Measurements from ENCODE around the gene SMIM3. TPM values are rescaled to one million over a fixed set of nuclear protein-coding genes. Genes with fewer than 3 reads are reported as not detected.

Gene SMIM3
- total and polyA plus RNA-seq, 2 of the 4 experiments (the other 2 are of a cell fraction): 37.5 to 53.4 TPM

DNA sequence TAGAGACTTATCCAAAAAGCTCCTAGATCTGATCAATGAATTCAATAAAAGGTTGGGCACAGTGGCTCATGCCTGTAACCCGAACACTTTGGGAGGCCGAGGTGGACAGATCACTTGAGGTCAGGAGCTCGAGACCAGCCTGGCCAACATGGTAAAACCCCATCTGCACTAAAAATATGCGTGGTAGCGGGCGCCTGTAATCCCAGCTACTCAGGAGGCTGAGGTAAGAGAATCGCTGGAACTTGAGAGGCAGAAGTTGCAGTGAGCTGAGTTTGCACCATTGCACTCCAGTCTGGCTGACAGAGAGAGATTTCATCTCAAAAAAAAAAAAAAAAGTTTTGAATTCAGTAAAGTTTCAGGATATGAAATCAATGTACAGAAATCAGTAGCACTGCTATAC lies 39.7 kb upstream of the SMIM3 start:
- Histone ChIP-seq H3K4ac (ENCODE audit: low read depth, low read length) (no peak overlapping the region), H3K79me1 (ENCODE audit: low read depth in 1 of 2, low read length in 2 of 2) (peaks cover 20 to 35% of the 10 kb centered on the region in 2 experiments), H3K4me3 (ENCODE audit: insufficient read depth, low read depth, low read length) (no peak overlapping the region), H2AFZ (replicated peaks; ENCODE audit: low read length, poor library complexity) (no peak overlapping the region), H4K8ac (ENCODE audit: low read depth in 2 of 2, low read length in 2 of 2) (no peak overlapping the region), H3K56ac (ENCODE audit: extremely low read depth, insufficient read depth, low read length) (no peak overlapping the region), H2AK9ac (replicated peaks; ENCODE audit: low read depth, low read length, poor library complexity) (no peak overlapping the region), H2BK20ac (ENCODE audit: low read depth, low read length) (no peak overlapping the region), H3K27me3 (ENCODE audit: control insufficient read depth, insufficient read depth, low read length) (no peaks in the 10 kb centered on the region), H3K9me3 (ENCODE audit: control insufficient read depth, insufficient read depth, low read length) (peaks cover 4% of the 10 kb centered on the region; the same call in 1 of the 2 replicates), H3K4me2 (ENCODE audit: low read depth, low read length) (no peak overlapping the region), H2AK5ac (ENCODE audit: low read depth, low read length) (no peak overlapping the region), H2BK15ac (ENCODE audit: low read depth, low read length) (no peak overlapping the region), H2BK120ac (ENCODE audit: low read depth, low read length) (no peak overlapping the region), H4K5ac (ENCODE audit: low read depth, low read length) (no peak overlapping the region), H3K27ac (ENCODE audit: insufficient read depth, low read length) (no peak overlapping the region), H3K18ac (ENCODE audit: low read depth, low read length) (no peak overlapping the region), H3K36me3 (ENCODE audit: control insufficient read depth, insufficient read depth, low read length) (peaks cover 18% of the 10 kb centered on the region), H2BK5ac (ENCODE audit: low read depth, low read length, poor library complexity, severe bottlenecking) (no peak overlapping the region), H3K4me1 (ENCODE audit: control insufficient read depth, insufficient read depth, low read length) (no peaks in the 10 kb centered on the region), H3K14ac (replicated peaks; ENCODE audit: low read depth, low read length) (no peak overlapping the region), H3K9me1 (ENCODE audit: insufficient read depth, low read length) (no peaks in the 10 kb centered on the region; the same call in 1 of the 2 replicates), H4K20me1 (ENCODE audit: insufficient read depth, low read length) (peaks cover 16% of the 10 kb centered on the region), H4K91ac (ENCODE audit: insufficient read depth, low read depth, low read length) (no peak overlapping the region), H3K9ac (ENCODE audit: low read depth, low read length) (no peak overlapping the region), H3K23ac (ENCODE audit: low read depth, low read length) (no peak overlapping the region)
- dilution Hi-C loops (cut with HindIII; ENCODE audit: low sequenced_read_pairs, unreplicated experiment) (no loop called here), in situ Hi-C loops (cut with MboI; ENCODE audit: low sequenced_read_pairs) (no loop called here), intact Hi-C loops (cut with micrococcal nuclease) (no loop called here)
- POLR2A ChIA-PET (ENCODE audit: unreplicated experiment): no interaction called here
- WGBS, 2 experiments (ENCODE audit: extremely low coverage in 2 of 2, insufficient read length in 1 of 2): 90% methylated on average over 2 of the region's 7 CpGs; no CpG with 5 or more reads in 1 of the 2 experiments
- CTCF ChIA-PET: interaction anchor here (0.7 kb wide), 1 partner anchor 176 kb away, joined by 4 read pairs; no protein-coding TSS in a partner anchor
- DNase-seq: no peak
- ATAC-seq (ENCODE audit: low read depth): no peak
- BruUV-seq (replicated peaks): no TSS peak
- TF ChIP-seq RCOR1 (IDR thresholded peaks at IDR 0.05; ENCODE audit: insufficient replicate concordance, low read length): no peak
- no peak for TF ChIP-seq RFX5 (IDR thresholded peaks at IDR 0.05; ENCODE audit: low read depth, low read length)
- TF ChIP-seq MAFK (IDR thresholded peaks at IDR 0.05; ENCODE audit: low read depth, low read length): no peak
- TF ChIP-seq CEBPB (IDR thresholded peaks at IDR 0.05; ENCODE audit: low read depth, low read length): no peak
- TF ChIP-seq MXI1 (IDR thresholded peaks at IDR 0.05; ENCODE audit: borderline replicate concordance, low read depth, low read length): no peak
- no peak for TF ChIP-seq BHLHE40 (IDR thresholded peaks at IDR 0.05; ENCODE audit: low read depth, low read length)
- TF ChIP-seq RAD21 (IDR thresholded peaks at IDR 0.05; ENCODE audit: low read length): no peak
- TF ChIP-seq CHD1 (IDR thresholded peaks at IDR 0.05; ENCODE audit: low read depth, low read length): no peak
- no peak for TF ChIP-seq FOS (IDR thresholded peaks at IDR 0.05; ENCODE audit: low read depth, low read length)
- TF ChIP-seq CTCF (conservative IDR thresholded peaks at IDR 0.05; ENCODE audit: low read depth, low read length): no peak
- TF ChIP-seq ELK1 (IDR thresholded peaks at IDR 0.05; ENCODE audit: borderline replicate concordance, low read depth, low read length): no peak
- no peak for TF ChIP-seq POLR2A (IDR thresholded peaks at IDR 0.05; ENCODE audit: low read depth, low read length)
- TF ChIP-seq MAZ (IDR thresholded peaks at IDR 0.05; ENCODE audit: borderline replicate concordance, low read depth, low read length): no peak
- no peak for TF ChIP-seq NFE2L2 (IDR thresholded peaks at IDR 0.05; ENCODE audit: low read depth, low read length)
- no peak for TF ChIP-seq USF2 (IDR thresholded peaks at IDR 0.05; ENCODE audit: low read depth, low read length)
- no peak for TF ChIP-seq SMC3 (IDR thresholded peaks at IDR 0.05; ENCODE audit: low read depth, low read length)

Data from IMR-90 (cell line).